Spleen (tissue), 7 donors: ENCODE data around the gene SIRPB2.

ENCODE experiments used
- CTCF ChIP-seq, 11 experiments: fragments of 200-600 bp in 7 of 11; fragments of 450-650 bp in 4 of 11; sonication (generic) in 4 of 11; IDR thresholded peaks in 8 of 11; conservative IDR thresholded peaks in 3 of 11; 1 replicate in 7 of 11; 2 replicates in 4 of 11; pipeline versions ENCODE4 v1.4.0 to v1.8.0; 2016 to 2021; ENCODE audit warnings: antibody characterized with exemption in 11 of 11, inconsistent platforms in 4 of 11, mild to moderate bottlenecking in 1 of 11
- POLR2A ChIP-seq, 3 donors: fragments of 450-650 bp; IDR thresholded peaks; one replicate each; pipeline ENCODE4 v1.5.1; 2017; ENCODE audit warnings: antibody characterized with exemption in 3 of 3, mild to moderate bottlenecking in 1 of 3
- POLR2AphosphoS5 ChIP-seq, 3 donors: sonication (generic); formaldehyde crosslinking; IDR thresholded peaks; one replicate each; pipeline ENCODE4 v1.5.1; 2017; ENCODE audit warnings: antibody characterized with exemption in 3 of 3
- donor health status: DM: no; HTN: no; CAD: no; lungs with moderate emphysema.
- donor health status: DM: no; HTN: no; CAD: no.
- donor health status: DM: no; HTN: no; CAD: no.

- no peak for TF ChIP-seq POLR2A (IDR thresholded peaks at IDR 0.05)
- no peak for TF ChIP-seq CTCF (IDR thresholded peaks at IDR 0.05 in 8 of 11, conservative IDR thresholded peaks at IDR 0.05 in 3 of 11)
- no peak for TF ChIP-seq POLR2AphosphoS5 (IDR thresholded peaks at IDR 0.05)
Measured at GRCh38 chr20:1469306-1469905, 21.8 kb downstream of the SIRPB2 start.
